Measurements from ENCODE around the gene AMPD3.
"Not testable (repeated sequence)": the region's sequence is repeated elsewhere in the genome, so short reads cannot be mapped to it uniquely, and the experiment has no call there.

Gene AMPD3

GRCh38 chr11:10454878-10455631, at the start of gene AMPD3:
TSS of gene AMPD3 (plus strand) at chr11:10455264. CDS start at chr11:10461520, 6,256 bp downstream.
- DNase-seq, result peak; percentile 54

DNA sequence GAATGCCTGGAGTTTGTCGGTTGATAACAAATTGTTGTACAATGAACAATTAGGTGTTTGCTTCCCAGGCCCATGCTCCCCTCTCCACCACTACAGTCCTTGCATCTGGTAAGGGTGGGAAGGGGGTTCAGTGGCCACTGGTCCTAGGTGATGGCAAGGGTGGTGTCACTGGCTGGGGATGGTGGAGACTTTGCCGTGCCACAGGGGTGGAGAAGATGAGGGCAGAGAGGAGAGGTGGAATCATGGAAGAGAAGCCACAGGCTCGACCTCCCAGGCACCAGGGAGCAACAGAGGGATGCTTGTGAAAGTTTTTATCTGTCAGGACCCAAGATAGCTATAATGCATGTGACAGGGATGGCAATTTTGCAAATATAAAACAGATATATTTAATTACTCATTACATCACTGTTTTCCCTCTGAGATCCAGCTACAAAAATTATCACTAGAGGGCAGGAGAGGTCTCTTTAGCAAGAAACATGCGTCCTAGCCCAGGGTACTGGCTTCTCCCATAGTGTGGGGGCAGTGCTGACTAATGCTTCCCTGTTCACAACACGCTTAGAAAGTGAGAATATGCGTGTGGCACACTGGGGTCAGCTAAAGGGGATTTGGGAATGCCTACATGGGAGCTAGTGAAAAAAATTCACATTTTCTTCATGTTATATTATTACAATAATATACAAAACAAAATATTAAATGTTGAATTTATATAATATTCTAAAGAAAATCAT, 49.0 kb upstream of the AMPD3 start:
- DNase-seq, result no peak

GRCh38 chr11:10407055-10407454, 48.0 kb upstream of the AMPD3 start:
- DNase-seq, result peak; percentile 23

DNA sequence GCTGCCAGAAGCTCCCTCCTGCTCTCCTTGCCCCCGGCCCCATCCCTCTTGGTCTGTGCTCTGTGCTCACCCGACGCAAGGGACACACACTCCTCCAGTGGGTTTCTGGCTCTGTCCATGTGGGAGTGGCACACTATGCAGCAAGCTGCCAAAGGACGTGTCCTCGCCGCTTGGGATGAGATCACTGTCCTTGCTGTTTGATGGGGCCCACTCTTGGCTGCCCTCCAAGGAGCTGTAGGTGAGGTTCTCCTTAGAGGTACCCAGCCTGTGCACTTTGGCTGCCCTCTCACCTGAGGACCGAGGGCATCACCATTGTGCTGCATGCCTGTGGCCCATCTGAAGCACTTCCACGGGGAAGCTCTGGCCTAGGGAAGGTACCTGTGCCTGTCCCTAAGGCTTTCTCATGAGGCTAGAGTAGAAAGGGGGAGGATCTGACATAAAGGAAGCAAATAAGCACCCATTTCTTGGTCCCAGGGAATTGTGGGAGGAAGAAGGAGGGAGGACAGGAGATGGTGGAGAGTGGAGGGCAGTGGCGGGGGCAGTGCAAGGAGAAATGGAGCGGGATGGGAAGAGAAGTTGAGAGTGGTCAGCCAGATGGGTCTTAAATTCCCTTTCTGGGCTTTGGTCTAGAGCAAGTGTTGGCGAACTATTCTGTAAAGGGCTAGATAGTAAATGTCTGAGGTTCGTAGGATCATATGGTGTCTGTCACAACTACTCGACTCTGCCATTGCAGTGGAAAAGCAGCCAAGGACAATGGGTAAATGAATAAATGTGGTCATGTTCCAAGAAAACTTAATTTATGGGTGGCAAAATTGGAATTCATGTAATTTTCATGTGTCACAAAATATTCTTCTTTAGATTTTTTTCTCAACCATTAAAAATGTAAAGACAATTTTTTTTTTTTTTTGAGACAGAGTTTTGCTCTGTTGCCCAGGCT, 47.0 kb upstream of the AMPD3 start:
- no peak for DNase-seq

- no peak for DNase-seq
Observed at GRCh38 chr11:10409207-10409661, 45.8 kb upstream of the AMPD3 start.

DNA sequence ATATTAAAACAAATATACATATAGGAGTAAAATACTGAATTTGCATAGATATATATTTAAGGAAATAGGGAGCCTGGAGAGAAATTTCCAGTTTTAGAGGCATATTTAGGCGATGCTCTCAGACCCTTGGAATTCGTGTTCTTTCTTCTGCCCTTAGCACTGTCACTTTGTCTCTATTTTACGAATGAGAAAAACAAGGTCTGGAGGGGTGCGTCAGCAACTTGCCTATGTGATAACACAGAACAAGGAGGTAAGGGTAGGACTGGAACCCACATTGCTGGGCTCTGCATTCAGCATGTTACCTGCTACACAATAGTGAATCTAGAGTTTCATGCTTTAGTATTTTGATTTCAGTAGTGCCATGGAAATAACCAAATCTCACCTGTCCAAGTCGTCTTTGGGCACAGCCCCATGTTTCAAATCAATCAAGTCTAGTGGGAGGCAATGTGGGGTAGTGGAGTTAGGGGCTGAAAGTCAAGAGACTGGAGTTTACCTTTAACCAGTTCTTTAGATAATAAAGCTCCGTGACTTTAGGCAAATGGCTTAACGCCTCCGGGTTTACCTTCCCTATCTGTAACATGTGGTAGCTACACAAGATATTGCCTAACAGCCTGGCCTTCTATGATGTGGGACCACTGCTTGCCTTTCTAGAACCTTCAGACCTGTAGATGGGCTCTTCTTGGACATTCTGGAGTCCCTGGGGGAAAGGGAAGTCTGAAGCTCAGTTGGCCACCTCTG, 44.8 kb upstream of the AMPD3 start:
- no peak for DNase-seq

DNA sequence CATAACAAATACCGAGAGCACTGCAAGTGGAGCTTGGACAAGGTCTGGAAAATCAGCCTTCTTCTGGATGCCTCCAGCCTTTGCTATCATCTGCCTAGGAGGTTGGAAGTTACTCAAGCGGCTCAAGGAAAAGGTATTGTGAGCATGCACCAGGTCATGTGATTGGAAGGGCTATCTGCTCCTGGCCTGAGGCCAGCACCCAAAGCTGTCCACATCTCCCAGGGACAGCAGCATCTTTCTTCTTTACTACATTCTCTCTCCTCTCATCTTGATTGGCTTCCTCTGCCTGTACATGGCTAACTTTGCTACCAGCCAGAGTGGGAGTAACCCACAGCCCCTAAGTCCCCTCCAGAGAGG, 44.2 kb upstream of the AMPD3 start:
- no peak for DNase-seq

- no peak for DNase-seq
Observed at GRCh38 chr11:10412266-10412665, 42.8 kb upstream of the AMPD3 start.

- no peak for DNase-seq
Observed at GRCh38 chr11:10413268-10413667, 41.8 kb upstream of the AMPD3 start.

GRCh38 chr11:10414181-10414580, 40.9 kb upstream of the AMPD3 start:
- DNase-seq, result no peak

- no peak for DNase-seq
Observed at GRCh38 chr11:10414659-10415058, 40.4 kb upstream of the AMPD3 start.

GRCh38 chr11:10415817-10416392, 39.2 kb upstream of the AMPD3 start:
- no peak for DNase-seq

GRCh38 chr11:10418259-10418949, 36.7 kb upstream of the AMPD3 start:
- no peak for DNase-seq

DNA sequence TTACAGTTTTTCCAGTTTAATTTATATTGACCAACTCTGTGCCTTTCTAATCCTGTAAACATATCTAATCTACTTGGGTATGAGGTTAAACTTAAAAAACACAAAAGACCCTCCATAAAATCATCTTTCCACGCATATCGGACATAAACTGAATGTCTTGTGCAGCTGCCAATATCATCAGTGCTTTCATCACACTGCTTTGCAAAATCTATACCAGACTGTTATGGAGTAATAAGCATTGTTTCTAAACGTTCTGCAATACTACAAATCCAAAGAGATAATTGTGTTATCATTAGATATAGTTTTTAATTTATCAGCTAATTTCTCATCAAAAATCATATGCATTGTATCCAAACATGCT, 36.1 kb upstream of the AMPD3 start:
- no peak for DNase-seq

GRCh38 chr11:10426475-10426874, 28.6 kb upstream of the AMPD3 start:
- no peak for DNase-seq

DNA sequence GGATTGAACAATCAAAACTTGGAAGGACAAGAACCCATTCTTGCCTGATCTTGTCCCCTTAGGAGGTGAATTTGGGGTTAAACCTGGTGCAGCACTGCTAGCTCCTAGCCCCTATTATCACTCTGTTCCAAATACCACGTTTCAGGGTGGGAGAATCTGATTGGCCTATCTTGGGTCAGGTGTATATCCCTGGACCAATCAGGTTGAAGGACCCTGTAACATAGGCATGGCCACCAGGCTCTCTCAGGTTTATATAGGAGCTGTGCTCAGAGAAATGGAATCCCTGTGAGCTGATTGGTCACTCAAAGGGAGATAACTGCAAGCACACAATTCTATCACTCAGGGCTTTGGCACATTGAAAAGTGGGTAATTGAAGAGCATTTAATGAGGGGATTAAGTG, 26.6 kb upstream of the AMPD3 start:
- no peak for DNase-seq

DNA sequence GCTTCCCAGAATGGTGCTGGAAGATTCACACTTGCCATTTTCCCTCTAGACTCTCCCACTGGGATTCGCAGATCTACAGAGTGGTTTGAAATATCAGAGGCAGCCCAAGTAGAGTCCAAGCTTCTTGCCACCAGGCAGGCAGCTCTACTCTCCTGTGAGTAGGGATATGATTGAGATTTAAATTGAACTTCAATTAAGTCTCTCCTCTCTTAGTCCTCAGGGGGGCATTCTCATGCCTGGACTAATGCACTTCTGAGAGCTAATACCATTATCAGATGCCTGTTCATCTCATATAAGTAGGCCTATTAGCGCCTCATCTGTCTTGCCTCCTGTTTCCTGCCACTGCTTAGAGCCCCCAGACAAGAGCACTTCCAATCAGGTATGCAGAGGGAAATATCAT, 25.5 kb upstream of the AMPD3 start:
- no peak for DNase-seq

DNA sequence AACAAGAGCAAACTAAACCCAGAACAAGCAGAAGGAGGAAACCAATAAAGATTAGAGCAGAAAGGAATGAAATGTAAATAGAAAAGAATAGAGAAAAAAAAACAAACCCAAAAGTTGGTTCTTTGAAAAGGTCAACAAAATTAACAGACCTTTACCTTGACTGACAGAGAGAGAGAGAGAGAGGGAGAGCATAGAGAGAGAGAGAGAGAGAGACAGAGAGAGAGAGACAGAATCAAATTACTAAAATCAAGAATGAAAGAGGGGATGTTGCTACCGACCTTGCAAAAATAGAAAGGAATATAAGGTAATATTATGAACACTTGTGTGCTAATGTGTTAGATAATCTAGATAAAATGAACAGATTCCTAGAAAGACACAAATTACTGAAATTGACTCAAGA, 22.6 kb upstream of the AMPD3 start:
- no peak for DNase-seq

- DNase-seq, result no peak
Observed at GRCh38 chr11:10432971-10433370, 22.1 kb upstream of the AMPD3 start.

GRCh38 chr11:10436224-10436623, 18.8 kb upstream of the AMPD3 start:
- no peak for DNase-seq

DNA sequence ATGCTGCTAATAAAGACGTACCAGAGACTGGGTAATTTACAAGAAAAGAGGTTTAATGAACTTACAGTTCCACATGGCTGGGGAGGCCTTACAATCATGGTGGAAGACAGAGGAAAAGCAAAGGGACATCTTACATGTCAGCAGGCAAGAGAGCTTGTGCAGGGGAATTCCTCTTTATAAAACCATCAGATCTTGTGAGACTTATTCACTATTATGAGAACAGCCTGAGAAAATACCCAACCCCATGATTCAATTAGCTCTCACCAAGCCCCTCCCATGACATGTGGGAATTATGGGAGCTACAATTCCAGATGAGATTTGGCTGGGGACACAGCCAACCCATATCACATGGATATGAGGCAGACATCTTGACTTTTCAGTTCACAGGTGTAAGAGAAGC, 18.4 kb upstream of the AMPD3 start:
- DNase-seq, result not testable (repeated sequence)

- no peak for DNase-seq
Observed at GRCh38 chr11:10438458-10438857, 16.6 kb upstream of the AMPD3 start.

Data from T1000 (cell line).